ENCODE measurements around the gene KIAA1614.

Gene KIAA1614

GRCh38 chr1:180927348-180927747 lies 14.7 kb downstream of the KIAA1614 start:
- no peak for DNase-seq

DNA sequence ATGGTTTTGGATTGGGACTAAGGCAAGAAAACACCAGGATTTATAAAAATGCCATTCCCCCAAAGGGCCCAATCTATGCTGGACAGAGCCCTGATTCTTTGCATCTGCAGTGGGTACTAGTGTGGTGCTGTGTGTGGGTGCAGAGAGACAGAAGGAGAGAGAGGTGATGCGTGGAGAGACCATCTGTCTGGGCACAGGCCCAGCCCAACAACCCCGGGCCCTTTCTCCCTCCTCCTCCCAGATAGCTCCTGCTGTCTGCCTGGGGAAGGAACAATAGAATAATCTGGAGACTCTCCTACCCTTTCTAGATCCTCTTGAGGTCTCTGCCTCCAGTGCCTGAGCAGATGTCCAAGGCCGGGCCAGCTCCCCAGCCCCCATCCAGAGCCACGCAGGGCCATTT lies 15.1 kb downstream of the KIAA1614 start:
- no peak for DNase-seq

DNA sequence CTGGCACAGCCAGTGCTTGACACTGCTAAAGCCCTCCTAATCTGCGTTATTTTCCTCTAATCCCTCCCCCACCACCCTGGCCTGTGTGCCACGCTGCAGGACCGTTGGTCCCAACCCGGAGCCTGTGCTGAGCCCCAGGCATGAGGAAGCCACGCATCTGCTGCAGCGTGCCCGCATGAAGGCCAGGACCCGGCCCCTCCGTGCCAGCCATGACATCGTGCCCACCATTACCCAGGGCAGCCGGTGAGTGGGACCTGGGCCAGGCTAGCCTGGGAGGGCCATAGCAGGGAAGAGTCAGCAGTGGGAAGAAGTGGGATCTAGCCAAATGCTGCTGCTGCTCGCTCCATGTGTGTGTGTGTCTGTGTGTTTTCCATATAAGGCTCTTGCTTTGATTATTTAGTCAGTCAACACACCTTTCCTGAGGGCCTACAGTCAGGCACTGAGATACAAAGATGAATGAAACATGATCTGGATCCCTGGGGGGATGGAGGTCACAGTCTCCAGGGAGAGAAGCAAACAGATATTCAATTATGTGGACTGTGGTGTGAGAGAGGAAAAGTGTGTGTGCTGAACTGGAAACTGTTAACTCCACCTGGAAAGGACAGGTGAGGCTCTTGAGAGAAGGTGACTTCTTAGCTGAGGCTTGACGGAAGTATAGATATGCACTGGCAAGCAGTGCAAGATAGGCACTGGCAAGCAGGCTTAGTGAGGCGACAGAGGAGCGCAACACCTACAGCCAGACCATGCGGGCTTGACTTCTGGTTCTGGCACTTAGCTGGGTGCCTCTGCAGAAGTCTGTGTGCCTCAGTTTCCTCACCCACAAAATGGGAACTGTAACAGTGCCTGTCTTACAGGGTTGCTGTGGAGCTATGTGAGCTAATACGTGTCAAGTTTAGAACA lies 15.9 kb downstream of the KIAA1614 start:
- no peak for DNase-seq

DNA sequence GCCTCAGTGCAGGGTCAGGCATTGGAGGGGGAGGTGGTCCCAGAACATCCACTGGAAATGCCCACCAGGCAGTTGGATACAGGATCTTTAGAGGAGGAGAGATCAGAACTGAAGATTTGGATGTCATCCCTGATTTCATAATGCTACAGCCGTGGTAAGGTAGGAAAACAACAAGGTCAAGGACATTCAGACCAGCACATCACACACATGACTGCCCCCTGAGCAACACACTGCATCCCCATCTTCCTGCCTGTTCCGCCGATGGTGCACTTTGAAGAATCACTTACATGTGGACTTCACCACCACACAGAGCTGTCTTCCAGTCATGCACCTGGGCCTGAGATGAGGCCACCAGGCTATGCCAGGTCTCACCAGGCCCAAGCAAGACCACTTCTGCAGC lies 16.7 kb downstream of the KIAA1614 start:
- no peak for DNase-seq

GRCh38 chr1:180930687-180931086 lies 18.0 kb downstream of the KIAA1614 start:
- no peak for DNase-seq

DNA sequence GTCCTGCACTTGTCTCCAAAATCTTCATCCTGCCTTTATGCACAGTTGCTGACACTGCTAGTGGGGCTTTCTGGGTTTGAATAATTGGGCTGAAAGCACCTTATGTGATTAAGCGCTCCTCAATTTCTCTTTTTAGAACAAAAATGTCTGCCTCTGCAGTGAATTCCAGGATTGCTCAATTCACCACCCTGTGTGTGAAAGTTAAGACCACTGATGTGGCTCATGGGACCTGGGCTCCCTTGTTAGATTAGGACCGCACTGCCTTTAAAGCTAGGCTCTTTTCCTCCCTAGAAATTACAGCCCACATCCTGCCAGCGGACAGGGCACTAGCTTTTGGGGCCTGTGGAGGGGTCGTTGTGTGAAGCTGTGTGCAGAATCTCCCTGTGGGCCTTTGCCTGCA lies 18.8 kb downstream of the KIAA1614 start:
- no peak for DNase-seq

DNA sequence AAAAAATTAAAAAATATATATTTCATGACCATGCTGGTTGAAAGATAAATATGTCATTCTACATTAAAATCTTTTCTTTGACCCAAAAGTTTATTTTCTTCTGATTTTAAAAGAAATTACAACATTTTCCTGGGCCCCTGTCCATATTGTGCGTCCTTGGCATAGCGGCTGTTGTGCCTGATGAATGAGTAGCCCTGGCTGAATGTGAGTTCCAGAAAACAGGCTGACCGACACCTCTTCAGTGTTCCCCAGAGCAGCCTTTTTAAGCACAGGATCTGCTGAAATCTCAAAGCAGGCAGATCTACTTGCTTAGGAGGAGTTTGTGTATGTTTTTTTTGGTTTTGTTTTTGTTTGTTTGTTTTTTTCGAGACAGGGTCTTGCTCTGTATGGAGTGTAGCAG lies 19.7 kb downstream of the KIAA1614 start:
- DNase-seq = no peak

- DNase-seq = no peak
Observed at GRCh38 chr1:180933141-180933540, 20.4 kb downstream of the KIAA1614 start.

DNA sequence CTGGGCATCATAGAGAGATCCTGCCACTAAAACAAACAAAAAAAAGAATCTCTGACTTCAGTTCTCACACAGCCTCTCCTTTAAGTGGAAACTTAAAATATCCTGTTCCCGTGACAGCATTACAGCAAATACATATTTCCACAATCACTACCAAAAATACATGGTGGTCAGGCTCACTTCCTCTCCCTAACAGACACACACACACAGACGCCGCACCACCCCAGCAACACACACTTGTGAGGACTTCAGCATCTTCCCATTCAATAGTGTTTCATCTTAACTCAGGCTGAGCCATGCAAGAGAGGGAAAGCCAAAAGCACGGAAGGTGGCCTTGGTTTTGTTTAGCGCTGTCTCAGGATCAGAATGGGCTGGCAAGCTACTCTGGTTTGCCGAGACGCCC lies 21.9 kb downstream of the KIAA1614 start:
- DNase-seq = no peak

GRCh38 chr1:180935326-180936109 lies 22.8 kb downstream of the KIAA1614 start:
- no peak for DNase-seq

DNA sequence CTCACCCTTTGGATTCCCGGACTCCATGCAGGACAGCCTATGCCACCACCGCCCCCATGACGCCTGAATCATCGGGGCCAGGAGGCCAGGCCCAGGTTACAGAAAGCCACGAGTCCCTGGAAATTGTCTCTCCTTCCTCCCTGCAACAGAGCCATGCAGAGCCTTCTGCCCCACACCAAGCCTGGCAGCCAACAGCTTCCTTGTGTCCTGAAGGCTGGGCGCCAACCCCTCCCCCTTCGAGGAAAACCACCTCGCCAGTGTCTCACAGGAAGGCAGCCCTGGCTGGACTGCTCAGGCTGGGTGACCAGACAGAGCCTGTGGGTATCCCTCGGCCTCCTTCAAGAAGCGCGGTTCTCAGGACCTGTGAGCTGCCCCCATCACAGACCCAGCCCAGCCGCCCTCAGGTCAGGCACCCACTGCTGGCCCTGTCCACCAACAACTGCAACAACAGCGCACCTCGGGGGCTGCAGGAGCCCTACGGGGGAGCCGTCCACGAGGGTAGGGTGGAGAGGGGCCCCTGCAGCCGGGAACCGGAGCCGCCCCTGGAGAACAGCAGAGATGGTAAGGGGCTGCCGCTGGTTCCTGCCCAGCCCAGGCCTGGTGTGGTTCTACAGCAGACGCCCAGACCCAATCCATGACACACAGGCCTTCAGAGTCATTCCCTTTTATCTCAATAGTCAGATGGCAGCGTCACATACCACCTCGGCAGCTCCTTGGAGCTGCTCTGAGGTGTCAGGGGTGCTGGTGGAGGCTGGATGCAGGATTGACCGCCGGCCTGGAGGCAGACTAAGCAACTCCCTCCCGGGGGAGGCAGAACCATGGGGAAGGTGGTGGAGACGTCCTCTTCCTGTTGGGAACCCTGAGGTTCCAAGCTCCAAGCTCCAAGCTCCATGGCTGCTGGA lies 23.7 kb downstream of the KIAA1614 start:
- DNase-seq = no peak

- DNase-seq = no peak
Observed at GRCh38 chr1:180937012-180937372, 24.3 kb downstream of the KIAA1614 start.

DNA sequence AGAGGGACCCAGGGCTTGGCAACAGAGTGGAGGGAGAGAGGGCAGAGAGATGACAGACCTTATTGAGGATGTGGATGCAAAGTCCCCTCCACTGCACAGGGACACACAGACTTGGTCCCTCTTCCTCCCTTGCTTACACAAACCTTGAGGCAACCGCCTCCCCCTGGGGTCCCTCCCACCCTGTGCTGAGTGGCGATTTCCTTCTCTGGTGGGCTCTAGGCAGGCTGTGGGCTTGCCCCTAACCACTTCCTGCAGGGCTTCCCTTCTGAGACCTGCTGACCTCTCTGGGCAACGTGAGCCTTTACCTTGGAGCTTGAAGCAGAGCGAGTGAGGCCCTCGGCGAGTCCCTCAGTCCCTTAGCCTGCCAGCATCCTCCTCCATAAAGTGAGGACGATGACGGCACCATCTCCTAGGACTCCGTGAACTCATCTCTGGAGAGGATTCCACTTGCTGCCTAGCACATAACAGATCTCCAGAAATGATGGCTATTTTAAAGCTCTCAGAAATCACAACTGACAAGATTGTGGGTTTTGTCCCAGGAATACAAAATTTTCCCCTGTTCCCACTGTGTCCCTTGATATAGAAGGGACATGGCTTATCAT lies 25.0 kb downstream of the KIAA1614 start:
- DNase-seq = no peak

DNA sequence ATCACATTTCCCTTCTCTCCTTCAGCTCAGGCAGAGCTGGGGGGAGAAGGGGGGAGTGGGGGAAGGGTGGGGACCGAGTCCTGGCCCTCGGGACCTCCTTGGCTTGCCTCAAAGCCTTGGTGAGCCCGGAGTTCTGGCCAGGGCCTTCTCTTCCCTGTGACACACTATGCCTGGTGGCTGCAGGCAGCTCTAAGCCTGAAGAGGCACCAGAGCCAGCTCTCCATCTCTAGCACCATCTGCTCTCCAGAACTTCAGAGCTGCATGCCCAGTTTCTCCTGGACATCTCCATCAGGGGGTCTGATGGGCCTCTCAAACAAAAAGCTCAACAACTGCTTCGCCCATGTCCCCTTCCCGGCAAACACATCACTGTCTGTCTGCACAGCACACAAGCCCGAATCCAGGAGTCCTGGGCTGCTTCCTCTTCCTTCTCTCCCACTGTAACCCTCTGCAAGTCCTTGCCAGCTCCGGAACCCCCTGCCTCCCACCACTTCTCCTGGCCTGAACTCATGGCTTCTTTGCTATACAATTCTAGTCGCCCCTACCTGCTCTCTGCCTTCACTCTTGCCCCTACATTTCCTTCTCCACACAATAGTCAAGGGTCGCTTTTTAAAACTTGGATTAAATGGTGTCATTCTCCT lies 26.5 kb downstream of the KIAA1614 start:
- DNase-seq = no peak

GRCh38 chr1:180939711-180940103 lies 27.0 kb downstream of the KIAA1614 start:
- peak; percentile 70 for DNase-seq

GRCh38 chr1:180940445-180940844 lies 27.7 kb downstream of the KIAA1614 start:
- DNase-seq = no peak

GRCh38 chr1:180941518-180942275 lies 29.0 kb downstream of the KIAA1614 start:
- DNase-seq = no peak

DNA sequence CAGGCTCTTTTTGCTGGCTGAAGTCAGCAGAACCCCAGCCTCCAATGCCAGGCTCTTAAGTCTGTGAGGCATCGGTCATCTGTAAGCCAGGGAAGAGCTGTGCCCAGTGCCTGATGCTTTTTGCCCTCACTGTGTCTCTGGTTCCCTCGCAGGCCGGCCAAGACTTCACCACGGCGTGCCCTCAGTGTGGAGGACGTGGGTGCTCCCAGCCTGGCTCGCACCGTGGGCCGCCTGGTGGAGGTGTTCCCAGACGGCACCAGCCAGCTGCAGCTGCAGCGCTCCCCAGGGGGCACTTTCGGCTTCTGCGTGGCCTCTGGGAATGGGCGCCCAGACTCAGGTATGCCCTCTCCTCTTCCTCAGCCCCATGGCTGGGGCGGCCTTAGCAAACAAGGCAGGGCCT lies 32.5 kb downstream of the KIAA1614 start:
- DNase-seq = no peak

DNA sequence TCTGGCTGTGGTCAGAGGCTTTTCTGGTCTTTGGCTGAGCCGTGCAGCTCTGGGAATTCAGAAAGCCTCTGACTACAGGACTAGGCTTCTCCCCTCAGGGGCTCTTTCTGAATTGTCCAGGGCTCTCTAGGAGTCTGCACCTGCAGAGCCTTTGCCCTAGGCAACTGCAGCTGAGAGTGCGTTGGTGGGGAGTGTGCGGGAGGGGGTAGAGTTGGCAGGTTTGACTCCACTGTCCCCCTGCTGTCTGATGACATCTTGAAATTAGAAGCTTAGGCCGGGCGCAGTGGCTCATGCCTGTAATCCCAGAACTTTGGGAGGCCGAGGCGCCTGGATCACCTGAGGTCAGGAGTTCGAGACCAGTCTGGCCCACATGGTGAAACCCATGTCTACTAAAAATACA lies 32.9 kb downstream of the KIAA1614 start:
- no peak for DNase-seq

- DNase-seq = no peak
Observed at GRCh38 chr1:180946056-180946455, 33.4 kb downstream of the KIAA1614 start.

Measured in RPMI8226 (cell line).